ENCODE results near the gene ESF1. TPM values are rescaled to one million over a fixed set of nuclear protein-coding genes. Genes with fewer than 3 reads are reported as not detected.

Gene ESF1
- total and polyA plus RNA-seq, 8 donors = 11.3 to 32.4 (median 26.0) TPM

GRCh38 chr20:13718171-13718570 lies 66.5 kb downstream of the ESF1 start:
- Histone ChIP-seq H3K9me3 (no peaks in the 10 kb centered on the region), H3K4me1 (peaks cover 0 to 5% of the 10 kb centered on the region in 2 donors), H3K36me3 (peaks cover 0 to 48% of the 10 kb centered on the region in 2 donors), H3K4me3 (no peak overlapping the region), H3K27ac (no peak overlapping the region), H3K27me3 (no peaks in the 10 kb centered on the region)
- no peak for TF ChIP-seq CTCF (IDR thresholded peaks at IDR 0.05)
- DNase-seq (no peak), ATAC-seq (no peak)
- intact Hi-C loops (cut with DNase I) = no loop called here

GRCh38 chr20:13717631-13718044 lies 67.1 kb downstream of the ESF1 start:
- no peak for ATAC-seq
- H3K9me3 ChIP-seq = no peaks in the 10 kb centered on the region

GRCh38 chr20:13715171-13715570 lies 69.5 kb downstream of the ESF1 start:
- Histone ChIP-seq H3K27me3 (no peaks in the 10 kb centered on the region), H3K27ac (no peak overlapping the region), H3K9me3 (peaks cover 0 to 11% of the 10 kb centered on the region in 2 donors), H3K4me1 (no peaks in the 10 kb centered on the region), H3K36me3 (peaks cover 0 to 54% of the 10 kb centered on the region in 2 donors), H3K4me3 (no peak overlapping the region)
- intact Hi-C loops (cut with DNase I) = no loop called here
- TF ChIP-seq CTCF (IDR thresholded peaks at IDR 0.05) = no peak
- DNase-seq (no peak), ATAC-seq (no peak)

More at GRCh38 chr20:13717631-13718044, 67.1 kb downstream of the ESF1 start:
- TF ChIP-seq CTCF (IDR thresholded peaks at IDR 0.05) = no peak
- Histone ChIP-seq H3K27ac (no peak overlapping the region), H3K27me3 (no peaks in the 10 kb centered on the region), H3K36me3 (peaks cover 0 to 50% of the 10 kb centered on the region in 2 donors), H3K4me1 (peaks cover 0 to 4% of the 10 kb centered on the region in 2 donors), H3K4me3 (no peak overlapping the region)
- intact Hi-C loops (cut with DNase I) = no loop called here
- no peak for DNase-seq

GRCh38 chr20:13708234-13708633 lies 76.5 kb downstream of the ESF1 start:
- intact Hi-C loops (cut with DNase I) = no loop called here
- no peak overlapping the region for H3K27ac ChIP-seq
- DNase-seq = no peak
- H3K36me3 ChIP-seq = peaks cover 0 to 10% of the 10 kb centered on the region in 2 donors
- no peak for ATAC-seq
- no peaks in the 10 kb centered on the region for H3K4me1 ChIP-seq
- peaks cover 0 to 11% of the 10 kb centered on the region in 2 donors for H3K9me3 ChIP-seq
- no peak for TF ChIP-seq CTCF (IDR thresholded peaks at IDR 0.05)
- H3K4me3 ChIP-seq = no peak overlapping the region
- no peaks in the 10 kb centered on the region for H3K27me3 ChIP-seq

- H3K27me3 ChIP-seq = no peaks in the 10 kb centered on the region
- no peak overlapping the region for H3K27ac ChIP-seq
- intact Hi-C loops (cut with DNase I) = no loop called here
- no peaks in the 10 kb centered on the region for H3K36me3 ChIP-seq
- DNase-seq = no peak
- ATAC-seq = no peak
- no peak overlapping the region for H3K4me3 ChIP-seq
- H3K9me3 ChIP-seq = no peaks in the 10 kb centered on the region
- H3K4me1 ChIP-seq = no peaks in the 10 kb centered on the region
- TF ChIP-seq CTCF (IDR thresholded peaks at IDR 0.05) = no peak
These were observed 81.5 kb downstream of the ESF1 start for GRCh38 chr20:13703265-13703664.
